ENCODE measurements around the gene AGAP5. TPM values are rescaled to one million over a fixed set of nuclear protein-coding genes. Genes with fewer than 3 reads are reported as not detected.
A peak's percentile ranks its signal among the peaks of the same experiment; 100 is the strongest.

Gene AGAP5
- total RNA-seq, 1 donor from 2014 or later: 7.4 TPM

DNA sequence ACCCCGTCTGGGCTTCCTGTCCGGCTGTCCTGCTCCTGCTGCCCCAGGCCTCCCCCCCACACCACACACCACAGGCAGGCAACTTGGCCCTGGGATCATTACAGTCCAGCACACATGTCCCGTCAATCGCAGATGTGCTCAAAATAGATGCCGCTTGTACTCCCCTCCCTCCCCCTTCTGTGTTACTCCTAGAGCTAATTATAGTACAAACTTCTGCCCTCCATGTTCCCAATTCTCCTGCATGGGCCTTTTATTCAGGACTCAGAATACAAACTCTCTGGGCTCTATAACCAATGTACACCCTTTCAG lies 42.0 kb downstream of the AGAP5 start, which contains the start of gene SYNPO2L:
Gene SYNPO2L, minus strand, starts transcription at position 40 of the 309 bp plus-strand sequence. CDS start 107 bp downstream, outside the sequence.
- no peak for DNase-seq (ENCODE audit: low spot score)

DNA sequence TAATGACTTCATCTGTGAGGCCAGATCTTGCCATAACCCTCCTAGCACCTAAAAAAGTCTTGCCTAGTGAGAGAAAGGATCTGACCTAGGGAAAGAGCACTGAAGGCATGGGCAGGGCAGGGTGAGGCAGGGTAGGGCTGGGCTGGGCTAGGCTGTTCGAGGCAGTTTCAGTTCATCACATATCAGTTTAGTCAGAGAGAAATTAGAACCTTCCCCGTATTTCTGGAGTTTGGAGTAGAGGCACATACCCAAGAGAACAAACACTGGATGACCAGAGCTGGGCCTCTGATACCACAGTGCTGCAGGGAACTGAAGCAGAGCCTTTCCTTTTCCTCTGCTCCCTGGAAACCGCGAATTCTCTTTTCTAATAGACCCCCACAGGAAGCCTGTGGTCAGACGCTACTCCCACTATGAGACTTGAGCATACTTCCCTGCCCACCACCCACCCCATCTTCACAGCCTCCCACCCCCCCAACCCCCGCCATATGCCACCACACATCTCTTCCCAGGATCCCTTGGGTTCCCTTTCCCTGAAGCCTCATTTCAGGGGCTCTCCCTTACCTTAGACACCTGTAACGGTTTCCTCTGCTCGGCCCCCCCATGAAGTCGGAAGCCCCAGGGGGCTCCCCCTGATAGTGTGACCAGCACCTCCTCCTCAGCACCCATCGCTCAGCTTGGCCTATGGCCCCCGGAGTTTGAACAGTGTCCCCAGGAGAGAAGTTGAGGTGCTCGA lies 42.5 kb downstream of the AGAP5 start:
- no peak for DNase-seq (ENCODE audit: low spot score)

DNA sequence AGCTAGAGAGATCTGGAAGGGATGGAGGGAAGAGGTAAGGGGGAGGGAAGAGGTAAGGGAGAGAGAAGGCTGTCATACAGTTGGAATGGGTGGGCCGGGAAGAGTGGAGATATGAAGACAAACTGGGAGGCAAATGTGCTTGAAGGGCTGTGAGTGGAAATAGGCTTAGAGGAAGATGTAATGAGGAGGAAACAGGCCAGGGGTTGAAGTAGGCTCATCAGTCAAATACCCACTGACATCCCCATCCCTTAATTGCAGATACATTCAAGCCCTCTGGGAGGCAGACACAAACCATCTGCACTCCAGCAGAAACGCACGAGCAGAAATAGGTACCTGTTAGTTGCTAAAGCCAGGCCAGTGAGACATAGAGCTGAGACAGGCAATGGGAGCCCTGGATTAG lies 44.2 kb downstream of the AGAP5 start:
- DNase-seq (ENCODE audit: low spot score): no peak

DNA sequence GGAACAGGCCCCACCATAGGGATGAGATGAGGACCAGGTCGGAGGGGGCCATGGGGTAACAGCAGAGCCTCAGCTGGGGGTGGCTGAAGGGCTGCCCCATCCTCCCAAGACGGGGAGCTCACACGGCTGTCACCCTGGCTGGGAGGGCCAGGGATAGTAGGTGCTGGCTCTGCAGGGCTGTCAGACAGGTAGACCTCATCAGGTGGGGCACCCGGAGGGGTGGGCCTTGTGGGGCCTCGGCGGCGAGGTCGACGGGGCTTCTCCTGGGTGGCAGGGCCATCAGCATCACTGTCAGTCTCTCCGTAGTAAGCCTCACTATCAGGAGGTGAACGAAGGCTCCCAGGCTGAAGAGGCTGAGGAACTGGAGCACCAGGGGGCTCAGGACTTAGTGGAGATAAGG lies 44.7 kb downstream of the AGAP5 start:
- no peak for DNase-seq (ENCODE audit: low spot score)

DNA sequence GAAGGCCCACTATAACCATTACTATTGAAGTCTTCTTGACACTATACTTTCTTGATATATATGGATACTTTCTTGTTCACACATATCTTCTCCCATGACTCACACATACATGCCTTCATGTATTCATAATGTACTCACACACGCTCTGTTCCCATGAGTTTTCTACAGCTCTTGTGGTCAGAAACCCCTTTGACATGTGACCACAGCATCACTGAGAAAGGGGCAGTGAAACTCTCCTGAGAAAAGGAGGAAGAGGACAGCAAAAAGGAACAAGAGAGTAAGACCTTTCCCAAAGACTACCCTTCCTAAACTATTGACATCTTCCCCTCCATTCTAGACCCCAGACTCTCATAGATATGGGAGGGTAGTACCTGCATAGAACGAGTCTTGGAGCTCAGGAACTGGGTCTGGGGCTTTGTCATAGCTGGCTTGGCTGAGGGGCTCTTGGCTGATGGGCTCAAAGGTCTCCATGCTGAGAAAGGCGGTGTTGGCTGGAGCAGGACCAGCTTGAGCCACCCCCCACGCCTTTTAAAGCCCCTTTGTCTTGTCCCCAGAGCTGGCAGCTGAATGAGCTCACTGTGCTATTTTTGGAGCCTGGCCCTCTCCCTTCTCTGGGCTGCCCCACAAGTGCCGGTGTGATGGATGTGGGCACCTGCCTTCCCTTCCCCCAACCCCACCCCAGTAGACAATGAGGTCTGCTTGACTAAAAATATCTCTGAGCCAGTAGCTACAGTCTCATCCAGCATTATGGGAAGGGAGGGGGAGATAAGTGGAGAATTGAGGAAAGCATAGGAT lies 47.2 kb downstream of the AGAP5 start:
- DNase-seq (ENCODE audit: low spot score): no peak

DNA sequence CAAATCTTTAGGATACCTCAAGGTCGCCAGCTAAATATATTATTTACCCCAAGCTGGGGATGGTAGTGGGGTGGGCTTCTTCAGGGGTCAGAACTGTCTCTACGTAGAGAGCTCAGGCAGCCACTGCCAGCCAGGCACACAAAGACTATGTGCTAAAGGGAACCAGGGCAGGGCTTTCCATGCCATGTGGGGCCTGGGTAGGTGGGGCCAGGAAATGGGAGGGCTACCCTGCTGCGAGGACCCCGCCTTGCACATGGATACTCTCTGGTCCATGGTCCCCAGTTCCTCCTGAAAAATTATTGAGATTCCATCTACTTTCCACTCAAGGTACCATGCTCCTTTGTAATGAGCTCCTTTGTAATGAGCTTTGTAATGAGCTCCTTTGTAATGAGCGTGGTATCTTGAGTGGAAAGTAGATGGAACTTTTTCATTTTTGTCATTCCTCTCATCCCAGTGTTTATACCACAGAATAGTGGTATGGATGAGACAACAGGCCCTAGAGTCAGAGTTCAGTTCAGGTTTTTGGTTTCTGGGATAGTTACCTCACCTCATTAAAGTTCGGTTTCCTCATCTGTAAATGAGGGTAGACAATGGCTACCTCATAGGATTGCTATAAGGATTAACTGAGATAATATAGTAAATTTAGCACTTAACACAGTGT lies 47.9 kb downstream of the AGAP5 start:
- DNase-seq (ENCODE audit: low spot score): no peak

DNA sequence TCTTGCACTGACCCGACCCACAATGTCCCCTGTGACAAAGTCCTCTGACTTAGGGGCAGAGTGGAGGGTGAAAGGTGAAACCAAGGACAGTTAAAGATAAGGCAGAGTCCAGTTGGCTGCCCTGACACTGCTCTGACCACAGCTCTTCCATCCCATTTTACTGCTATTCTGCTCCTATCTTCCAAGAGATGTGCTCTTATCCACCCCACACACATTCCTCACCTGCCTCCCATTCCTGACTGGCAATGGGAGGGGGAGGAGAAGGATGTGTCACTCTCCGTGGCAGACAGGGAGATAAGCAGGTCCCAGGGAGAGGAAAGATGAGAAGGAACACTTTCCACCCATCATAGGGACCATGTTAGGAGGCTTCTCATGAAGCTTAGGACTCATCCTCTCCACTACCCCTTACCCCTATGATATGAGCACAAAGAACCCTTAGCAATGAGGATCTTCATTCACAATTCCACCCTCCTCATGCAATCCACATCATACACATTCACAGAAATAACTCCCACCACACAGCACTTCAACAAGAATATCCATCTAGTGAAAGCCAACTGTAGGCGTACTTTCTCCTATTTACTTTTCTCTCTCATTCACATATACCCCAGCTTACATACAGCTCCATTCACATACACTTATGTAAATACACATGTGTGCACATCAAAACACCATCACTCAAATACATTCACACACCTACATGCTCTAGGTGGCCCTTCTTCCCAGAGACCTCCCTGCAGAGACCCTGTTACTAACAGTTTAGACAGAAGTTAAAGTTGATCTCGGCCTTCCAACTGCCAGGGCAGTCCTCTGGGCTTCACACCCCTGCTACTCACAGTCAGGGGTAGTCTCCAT lies 48.7 kb downstream of the AGAP5 start:
- no peak for DNase-seq (ENCODE audit: low spot score)

DNA sequence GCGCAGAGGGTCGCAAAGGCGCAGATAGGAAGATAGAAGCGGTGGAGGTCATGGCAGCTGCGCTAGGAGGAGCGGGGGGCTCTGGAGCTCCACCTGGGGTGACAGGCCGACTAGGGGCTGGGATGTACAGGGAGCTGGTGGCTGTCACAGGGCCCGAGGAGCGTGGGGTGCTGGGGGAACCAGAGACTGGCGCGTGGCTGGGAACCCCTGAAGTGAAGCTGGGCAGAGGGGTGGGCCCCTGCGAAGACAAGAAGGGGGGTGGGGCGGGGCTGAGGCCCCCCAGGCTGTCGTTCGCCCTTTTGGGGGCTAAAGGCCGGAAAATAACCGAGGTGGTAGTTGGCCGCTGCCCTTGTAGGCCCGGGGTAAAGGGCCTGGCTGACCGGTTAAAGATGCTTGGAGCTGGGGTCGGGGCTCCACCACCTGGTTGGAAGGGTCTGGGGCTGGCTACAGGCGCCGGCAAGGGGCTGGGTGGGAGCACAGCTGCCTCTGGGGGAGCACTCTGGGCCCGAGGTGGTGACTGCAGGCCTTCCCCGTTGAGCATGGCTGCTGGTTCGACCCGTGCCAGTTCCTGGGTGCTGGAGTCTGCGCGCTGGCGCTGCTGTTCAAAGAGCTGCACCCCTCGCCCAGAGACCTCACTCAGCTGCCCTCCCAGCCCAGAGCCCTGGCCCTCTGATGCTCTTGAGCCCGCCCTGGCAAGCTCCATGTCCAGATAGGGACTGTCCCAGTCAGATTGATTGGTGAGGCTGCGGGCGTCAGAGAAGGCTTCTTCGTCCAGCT lies 49.8 kb downstream of the AGAP5 start:
- DNase-seq (ENCODE audit: low spot score): no peak

DNA sequence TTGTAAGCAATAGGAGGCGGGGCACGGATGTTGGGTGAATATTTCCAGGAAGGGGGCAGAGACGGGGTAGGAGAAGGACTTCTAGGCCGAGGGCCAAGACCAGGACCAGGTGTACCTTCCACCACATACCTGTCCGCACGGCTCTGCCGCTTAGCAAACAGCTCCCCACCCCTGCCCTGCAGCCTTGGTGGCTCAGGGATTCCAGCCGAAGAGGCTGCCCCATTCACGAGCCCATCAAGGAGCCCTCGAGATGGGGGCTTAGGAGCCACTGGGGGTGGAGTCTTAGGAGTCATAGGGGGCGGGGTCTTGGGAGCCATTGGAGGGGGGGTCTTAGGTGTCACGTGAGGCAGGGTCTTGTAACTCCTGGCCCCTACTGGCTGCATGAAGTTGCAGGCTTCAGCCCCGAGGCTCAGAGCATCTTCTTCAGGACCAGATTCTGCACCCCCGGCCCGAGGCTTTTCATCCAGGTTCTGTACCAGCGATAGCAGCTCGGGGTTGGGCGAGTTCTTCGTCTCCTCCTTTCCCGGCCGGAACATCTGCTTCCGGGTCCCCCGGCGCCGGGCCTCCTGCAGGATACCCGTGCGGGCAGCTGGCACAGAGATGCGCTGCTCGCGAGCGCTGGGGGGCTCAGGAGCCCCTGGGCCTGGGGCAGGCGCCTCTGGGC lies 50.6 kb downstream of the AGAP5 start:
- no peak for DNase-seq (ENCODE audit: low spot score)

DNA sequence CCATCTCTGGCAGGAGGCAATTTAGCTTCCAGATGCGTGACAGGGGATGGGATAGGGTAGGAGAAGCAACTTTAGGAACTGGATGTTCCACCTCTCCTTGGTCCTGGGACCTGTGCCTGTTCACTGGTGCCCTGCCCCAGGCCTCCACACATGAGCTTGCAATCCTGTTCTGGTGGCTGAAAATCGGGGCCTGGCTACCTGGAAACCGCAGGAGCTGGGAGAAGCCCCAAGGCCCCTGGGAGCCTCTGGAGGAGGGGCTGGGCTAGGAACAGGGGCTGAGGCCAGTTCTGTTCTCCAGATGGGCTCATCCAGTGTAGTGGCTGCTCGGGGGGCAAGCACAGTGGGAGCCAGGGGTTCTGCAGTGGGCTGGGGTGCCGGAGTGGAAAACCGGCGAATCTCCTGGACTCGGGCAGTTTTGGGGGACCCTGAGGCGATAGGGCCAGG lies 51.3 kb downstream of the AGAP5 start:
- peak; percentile 22 for DNase-seq (ENCODE audit: low spot score)

DNA sequence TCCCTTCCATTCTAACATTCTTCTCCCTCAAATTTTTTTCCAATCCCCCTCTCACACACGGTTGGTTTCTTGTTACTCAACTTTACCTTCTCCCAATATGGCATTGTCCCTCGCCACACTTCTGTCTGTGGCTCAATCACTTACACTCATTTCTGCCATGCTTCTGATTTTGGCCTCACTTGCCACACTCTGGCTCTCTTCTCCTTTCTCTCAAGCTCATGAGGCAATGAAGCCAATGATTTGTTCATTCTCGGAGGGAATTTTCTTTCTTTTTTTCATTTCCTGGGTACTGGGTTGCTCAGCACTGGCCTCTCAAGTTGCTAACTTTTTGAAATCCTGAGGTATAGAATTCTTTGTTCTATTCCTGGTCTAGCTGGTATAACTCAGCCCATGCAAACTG lies 52.7 kb downstream of the AGAP5 start:
- DNase-seq (ENCODE audit: low spot score): no peak

DNA sequence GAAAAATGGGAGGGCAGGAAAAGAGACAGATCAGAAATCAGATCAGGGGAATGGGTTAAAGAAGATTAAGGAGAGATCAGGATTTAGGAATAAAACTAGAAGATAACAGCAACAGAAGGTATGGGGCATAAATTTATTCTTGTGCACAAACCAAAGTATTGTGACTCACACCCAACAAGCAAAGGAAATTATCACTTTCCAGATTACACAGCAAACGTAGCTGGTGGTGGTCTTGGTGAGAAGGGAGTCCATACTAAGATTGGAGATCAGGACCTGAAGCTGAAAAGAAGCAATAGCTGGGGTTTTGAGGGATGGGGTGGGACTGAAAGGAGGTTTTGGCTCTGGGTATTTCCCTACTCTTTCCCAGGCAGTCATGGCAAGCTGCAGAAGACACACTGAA lies 53.1 kb downstream of the AGAP5 start:
- DNase-seq (ENCODE audit: low spot score): no peak

DNA sequence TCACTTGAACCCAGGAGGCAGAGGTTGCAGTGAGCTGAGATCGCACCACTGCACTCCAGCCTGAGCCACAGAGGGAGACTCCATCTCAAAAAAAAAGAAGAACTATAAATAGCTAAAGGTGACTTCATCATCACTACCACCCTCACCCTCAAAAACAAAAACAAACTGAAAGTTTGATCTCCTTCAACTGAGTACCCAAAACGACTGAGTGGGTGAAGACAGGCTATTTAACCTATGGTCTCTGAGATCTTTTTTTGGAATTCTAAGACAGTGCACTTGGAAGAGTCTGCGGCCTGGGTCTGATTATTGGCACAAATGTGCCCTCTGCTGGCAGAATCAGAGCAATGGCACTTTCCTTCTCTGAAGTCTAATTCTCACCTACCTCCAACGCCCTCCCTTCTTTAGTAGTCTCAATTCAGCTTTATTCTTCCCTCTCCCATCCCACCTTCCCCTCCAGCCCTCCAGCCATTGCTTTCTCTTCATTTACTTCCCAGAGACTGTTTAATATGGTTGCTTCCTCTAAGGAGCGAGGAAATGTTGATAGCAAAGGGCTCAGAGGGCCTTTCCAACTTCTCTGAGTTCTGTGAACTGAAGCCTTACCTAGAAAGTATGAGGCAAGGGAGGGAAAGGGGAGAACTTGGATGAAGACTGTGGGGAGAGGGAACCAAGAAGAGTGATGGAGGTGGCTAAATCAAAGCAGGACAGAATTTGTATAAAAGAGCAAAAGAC lies 53.7 kb downstream of the AGAP5 start:
- no peak for DNase-seq (ENCODE audit: low spot score)

DNA sequence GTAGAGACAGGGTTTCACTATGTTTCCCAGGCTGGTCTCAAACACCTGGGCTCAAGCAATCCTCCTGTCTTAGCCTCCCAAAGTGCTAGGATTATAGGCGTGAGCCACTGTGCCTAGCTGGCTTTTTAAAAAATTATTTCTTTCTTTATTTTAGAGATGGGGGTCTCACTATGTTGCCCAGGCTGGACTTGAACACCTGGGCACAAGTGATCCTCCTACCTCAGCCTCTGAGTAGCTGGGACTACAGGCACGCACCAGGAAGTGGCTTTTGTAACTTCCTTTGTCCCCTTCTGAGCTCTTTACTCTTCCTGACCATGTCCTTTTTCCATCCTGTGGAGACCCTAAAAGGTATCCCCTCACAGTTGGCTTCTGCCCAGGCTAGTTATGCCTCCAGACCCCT lies 54.5 kb downstream of the AGAP5 start:
- DNase-seq (ENCODE audit: low spot score): no peak

DNA sequence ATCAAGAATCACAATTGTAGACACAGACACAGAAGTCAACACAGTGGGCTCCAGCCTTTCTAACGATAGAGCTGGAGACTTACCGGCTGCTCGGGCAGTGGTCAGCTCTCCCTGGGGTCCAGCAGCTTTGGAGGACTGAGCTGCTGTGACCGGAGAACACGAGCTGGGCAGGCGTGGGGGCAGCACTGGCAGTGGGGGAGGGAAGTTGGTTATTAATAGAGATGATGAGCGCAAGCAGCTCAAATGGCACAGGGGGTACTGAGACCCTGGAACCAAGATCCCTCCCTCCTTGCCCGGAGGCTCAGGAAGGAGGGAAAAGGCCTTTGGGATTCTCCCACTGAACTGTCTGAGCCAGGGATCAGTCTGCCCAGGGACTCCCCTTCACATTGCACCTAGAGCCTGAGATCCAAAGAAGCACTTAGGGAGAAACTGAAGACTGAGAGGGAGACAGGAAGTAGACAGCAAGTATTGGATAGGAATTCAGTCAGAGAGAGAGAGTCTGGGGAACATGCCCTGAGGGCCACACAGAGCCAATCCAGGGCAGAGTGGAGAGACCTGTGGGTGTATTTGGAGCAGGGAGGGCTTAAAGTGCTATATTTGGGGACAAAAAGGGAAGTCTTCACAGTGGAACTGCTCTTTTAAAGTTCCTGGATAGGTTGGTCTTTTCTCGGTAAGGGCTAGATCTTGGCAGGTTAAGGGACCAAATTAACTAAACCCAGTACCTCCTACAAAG lies 56.4 kb downstream of the AGAP5 start, which contains the start of gene MYOZ1:
Gene MYOZ1, minus strand, starts transcription at position 147 of the 733 bp plus-strand sequence. CDS start 1,457 bp downstream, outside the sequence.
- no peak for DNase-seq (ENCODE audit: low spot score)

DNA sequence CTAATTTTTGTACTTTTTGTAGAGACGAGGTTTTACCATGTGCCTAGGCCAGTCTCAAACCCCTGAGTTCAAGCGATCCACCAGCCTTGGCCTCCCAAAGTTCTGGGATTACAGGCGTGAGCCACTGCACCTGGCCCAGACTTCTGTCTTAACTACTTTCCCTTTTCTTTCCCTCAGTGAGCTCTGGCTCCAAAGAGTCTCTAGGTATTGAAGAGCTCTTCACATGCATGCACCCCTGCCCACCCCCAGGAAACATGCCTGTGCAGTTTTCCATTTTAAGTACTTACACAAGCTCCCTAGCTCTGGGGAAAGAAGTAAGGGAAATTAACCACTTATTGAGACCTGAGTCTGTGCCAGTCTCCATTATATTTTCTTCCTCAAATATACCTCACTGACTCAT lies 58.6 kb downstream of the AGAP5 start:
- DNase-seq (ENCODE audit: low spot score): no peak

DNA sequence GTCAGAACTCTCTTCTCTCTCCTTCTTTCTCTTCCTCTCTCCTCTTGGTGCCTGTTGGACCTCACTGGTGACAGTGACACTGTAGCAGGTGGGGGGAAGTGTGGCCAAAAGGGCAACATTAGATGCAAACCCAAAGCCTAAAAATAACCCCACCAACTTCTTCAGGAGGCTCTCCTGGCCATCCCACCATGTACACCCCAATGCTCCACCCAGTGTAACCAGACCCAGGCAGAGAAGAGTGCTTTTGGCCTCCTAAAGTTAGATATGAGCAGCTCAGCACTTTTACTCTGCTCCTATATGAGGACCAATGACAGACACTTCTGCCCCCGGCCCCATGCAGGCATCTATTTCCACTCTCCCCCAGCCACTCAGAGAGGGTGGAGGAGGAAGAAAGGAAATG lies 62.1 kb downstream of the AGAP5 start:
- DNase-seq (ENCODE audit: low spot score): no peak

DNA sequence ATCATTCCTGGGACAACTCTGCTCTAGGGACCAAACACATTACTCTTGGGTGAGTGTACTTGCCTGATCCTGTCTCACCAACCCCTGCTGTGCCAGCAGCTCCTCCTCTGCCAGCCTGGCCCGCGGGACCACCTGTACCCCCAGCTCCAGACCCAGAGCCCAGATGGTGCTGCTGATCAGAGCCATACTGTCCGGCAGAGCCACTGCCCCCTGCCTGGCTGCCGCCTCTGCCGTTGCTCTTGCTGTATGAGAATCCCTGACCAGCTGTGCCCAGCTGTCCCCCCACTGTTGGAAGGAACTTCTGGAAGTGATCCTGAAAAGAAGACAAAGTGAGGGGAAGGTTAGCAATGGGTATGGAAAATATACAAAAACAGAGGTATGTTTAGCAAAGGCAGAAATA lies 63.5 kb downstream of the AGAP5 start:
- DNase-seq (ENCODE audit: low spot score): no peak
